Measurements from ENCODE around the gene CD244. TPM values are rescaled to one million over a fixed set of nuclear protein-coding genes. Genes with fewer than 3 reads are reported as not detected.
"Not testable (repeated sequence)": the region's sequence is repeated elsewhere in the genome, so short reads cannot be mapped to it uniquely, and the experiment has no call there.

CD244 gene
- total RNA-seq, 1 donor: not detected

- no peak for TF ChIP-seq CTCF (IDR thresholded peaks at IDR 0.05; ENCODE audit: extremely low read depth, low read depth, low read length)
- no peaks in the 10 kb centered on the region for H3K27me3 ChIP-seq (ENCODE audit: insufficient read depth, low read length)
- no peak overlapping the region for H2AFZ ChIP-seq (ENCODE audit: low read length)
- no peak overlapping the region for H3K4me2 ChIP-seq (ENCODE audit: insufficient read depth, low read length)
- H3K79me2 ChIP-seq (ENCODE audit: insufficient read depth, low read length): no peaks in the 10 kb centered on the region
- H3K36me3 ChIP-seq (ENCODE audit: insufficient read depth, low read length): no peaks in the 10 kb centered on the region
- H3K9me3 ChIP-seq (ENCODE audit: low read depth, low read length): no peaks in the 10 kb centered on the region
- no peaks in the 10 kb centered on the region for H4K20me1 ChIP-seq (ENCODE audit: insufficient read depth, low read length)
- no peaks in the 10 kb centered on the region for H3K4me1 ChIP-seq (ENCODE audit: insufficient read depth, low read length)
- H3K27ac ChIP-seq (ENCODE audit: low read depth, low read length): no peak overlapping the region
- no peak for DNase-seq (ENCODE audit: insufficient read length, low spot score, missing footprints)
- H3K4me3 ChIP-seq (ENCODE audit: insufficient read depth, low read length): no peak overlapping the region
Measured at GRCh38 chr1:160789702-160790611, 72.7 kb downstream of the CD244 start.

GRCh38 chr1:160789051-160789701, 73.5 kb downstream of the CD244 start:
- H3K9me3 ChIP-seq (ENCODE audit: low read depth, low read length): no peaks in the 10 kb centered on the region
- H4K20me1 ChIP-seq (ENCODE audit: insufficient read depth, low read length): no peaks in the 10 kb centered on the region
- H3K4me3 ChIP-seq (ENCODE audit: insufficient read depth, low read length): no peak overlapping the region
- H3K79me2 ChIP-seq (ENCODE audit: insufficient read depth, low read length): no peaks in the 10 kb centered on the region
- H3K27ac ChIP-seq (ENCODE audit: low read depth, low read length): no peak overlapping the region
- no peak overlapping the region for H3K4me2 ChIP-seq (ENCODE audit: insufficient read depth, low read length)
- no peak for DNase-seq (ENCODE audit: insufficient read length, low spot score, missing footprints)
- no peaks in the 10 kb centered on the region for H3K4me1 ChIP-seq (ENCODE audit: insufficient read depth, low read length)
- no peak overlapping the region for H2AFZ ChIP-seq (ENCODE audit: low read length)
- no peaks in the 10 kb centered on the region for H3K36me3 ChIP-seq (ENCODE audit: insufficient read depth, low read length)
- no peaks in the 10 kb centered on the region for H3K27me3 ChIP-seq (ENCODE audit: insufficient read depth, low read length)
- no peak for TF ChIP-seq CTCF (IDR thresholded peaks at IDR 0.05; ENCODE audit: extremely low read depth, low read depth, low read length)

GRCh38 chr1:160782988-160783765, 79.5 kb downstream of the CD244 start:
- DNase-seq (ENCODE audit: insufficient read length, low spot score, missing footprints); H3K79me2 ChIP-seq (ENCODE audit: insufficient read depth, low read length); H3K27me3 ChIP-seq (ENCODE audit: insufficient read depth, low read length); H3K36me3 ChIP-seq (ENCODE audit: insufficient read depth, low read length); H3K9me3 ChIP-seq (ENCODE audit: low read depth, low read length); H3K4me3 ChIP-seq (ENCODE audit: insufficient read depth, low read length); H2AFZ ChIP-seq (ENCODE audit: low read length); H3K27ac ChIP-seq (ENCODE audit: low read depth, low read length); H3K4me1 ChIP-seq (ENCODE audit: insufficient read depth, low read length); H3K4me2 ChIP-seq (ENCODE audit: insufficient read depth, low read length); H4K20me1 ChIP-seq (ENCODE audit: insufficient read depth, low read length): not testable (repeated sequence)

GRCh38 chr1:160781914-160782689, 80.6 kb downstream of the CD244 start:
- H3K4me3 ChIP-seq (ENCODE audit: insufficient read depth, low read length): no peak overlapping the region
- H3K27ac ChIP-seq (ENCODE audit: low read depth, low read length): no peak overlapping the region
- no peak overlapping the region for H3K4me2 ChIP-seq (ENCODE audit: insufficient read depth, low read length)
- TF ChIP-seq CTCF (IDR thresholded peaks at IDR 0.05; ENCODE audit: extremely low read depth, low read depth, low read length): no peak
- no peaks in the 10 kb centered on the region for H3K27me3 ChIP-seq (ENCODE audit: insufficient read depth, low read length)
- no peak overlapping the region for H2AFZ ChIP-seq (ENCODE audit: low read length)
- DNase-seq (ENCODE audit: insufficient read length, low spot score, missing footprints): no peak
- no peaks in the 10 kb centered on the region for H3K9me3 ChIP-seq (ENCODE audit: low read depth, low read length)
- H3K79me2 ChIP-seq (ENCODE audit: insufficient read depth, low read length): no peaks in the 10 kb centered on the region
- no peaks in the 10 kb centered on the region for H3K4me1 ChIP-seq (ENCODE audit: insufficient read depth, low read length)
- H3K36me3 ChIP-seq (ENCODE audit: insufficient read depth, low read length): no peaks in the 10 kb centered on the region
- H4K20me1 ChIP-seq (ENCODE audit: insufficient read depth, low read length): no peaks in the 10 kb centered on the region

Data from osteoblast (primary cell).